AG04450 (cell line): Measurements from ENCODE around the gene UCP2. TPM values are rescaled to one million over a fixed set of nuclear protein-coding genes. Genes with fewer than 3 reads are reported as not detected.

Source experiments
- CTCF ChIA-PET: fragments of 300-600, 350-600 bp; formaldehyde crosslinking; extraction: SDS; loops from one replicate; lab custom pipeline; 2022; ENCODE audit warnings: antibody characterized with exemption, inconsistent platforms; lab: Charles Lee
- POLR2A ChIA-PET: fragments of 350-600 bp; formaldehyde crosslinking; extraction: SDS; loops from one replicate; lab custom pipeline; 2021; ENCODE audit warnings: antibody characterized with exemption, inconsistent platforms; lab: Yijun Ruan, JAX
- DNase-seq: peaks from one replicate; pipeline ENCODE4 v3.0.0-alpha.2; 2011; ENCODE audit warnings: low read depth, low spot score
- H3K27ac ChIP-seq: one replicate; pipeline ENCODE4 v1.5.1; 2012; ENCODE audit warnings: low read depth, low read length, control low read depth
- H3K27me3 ChIP-seq: one replicate; pipeline ENCODE4 v1.6.0; 2012; ENCODE audit warnings: low read length; ENCODE audit not compliant: control insufficient read depth, insufficient read depth
- H3K4me3 ChIP-seq: 2 replicates; pipeline ENCODE4 v1.5.1; 2011; ENCODE audit warnings: mild to moderate bottlenecking, low read depth, low read length, control low read depth
- H3K9me3 ChIP-seq: 2 replicates; pipeline ENCODE4 v1.5.1; 2012; ENCODE audit warnings: low read length; ENCODE audit not compliant: control insufficient read depth, insufficient read depth
- polyA plus RNA-seq: library from polyadenylated mRNA; depleted of rRNA; stranded (reverse); fragments of >200 nt; gene quantifications from 2 replicates; pipeline ENCODE4 v1.2.3, GENCODE V29; 2011
- TF ChIP-seq, protein P1 (sequence below): IDR thresholded peaks from 2 replicates; pipeline ENCODE4 v1.5.1; 2011; ENCODE audit warnings: low read depth, low read length, control low read depth, inconsistent platforms

UCP2 gene
- polyA plus RNA-seq, 1 experiment = 4.7 TPM

DNA sequence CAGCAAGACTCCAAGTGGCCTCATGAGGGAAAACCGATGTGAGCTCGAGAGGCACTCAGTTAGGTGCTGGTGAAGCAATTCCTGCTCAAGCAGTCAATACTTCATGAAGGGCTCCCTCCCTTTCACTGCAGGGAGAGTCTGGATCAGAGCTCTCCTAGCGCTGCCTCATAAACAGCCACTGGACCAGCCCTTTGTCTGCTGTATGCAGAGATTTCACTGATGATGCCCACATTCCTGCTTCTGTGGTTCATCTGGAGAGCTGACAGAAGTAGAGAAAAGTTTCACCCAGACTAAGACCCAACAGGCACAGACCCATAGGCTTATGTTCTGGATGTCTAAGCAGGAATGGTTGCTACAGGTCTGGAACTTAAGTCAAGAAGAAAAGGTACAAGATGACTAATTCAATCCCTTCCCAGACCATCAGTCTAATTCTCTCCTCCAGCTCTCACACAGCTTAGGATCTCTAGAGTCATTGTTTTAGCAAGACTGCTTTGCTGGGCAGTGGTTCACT, 4.0 kb downstream of the UCP2 start:
- CTCF ChIA-PET = interaction anchor here (1.2 kb wide), 1 partner anchor 15 kb away, joined by 3 read pairs; no protein-coding TSS in a partner anchor
- TF ChIP-seq, protein P1, sequence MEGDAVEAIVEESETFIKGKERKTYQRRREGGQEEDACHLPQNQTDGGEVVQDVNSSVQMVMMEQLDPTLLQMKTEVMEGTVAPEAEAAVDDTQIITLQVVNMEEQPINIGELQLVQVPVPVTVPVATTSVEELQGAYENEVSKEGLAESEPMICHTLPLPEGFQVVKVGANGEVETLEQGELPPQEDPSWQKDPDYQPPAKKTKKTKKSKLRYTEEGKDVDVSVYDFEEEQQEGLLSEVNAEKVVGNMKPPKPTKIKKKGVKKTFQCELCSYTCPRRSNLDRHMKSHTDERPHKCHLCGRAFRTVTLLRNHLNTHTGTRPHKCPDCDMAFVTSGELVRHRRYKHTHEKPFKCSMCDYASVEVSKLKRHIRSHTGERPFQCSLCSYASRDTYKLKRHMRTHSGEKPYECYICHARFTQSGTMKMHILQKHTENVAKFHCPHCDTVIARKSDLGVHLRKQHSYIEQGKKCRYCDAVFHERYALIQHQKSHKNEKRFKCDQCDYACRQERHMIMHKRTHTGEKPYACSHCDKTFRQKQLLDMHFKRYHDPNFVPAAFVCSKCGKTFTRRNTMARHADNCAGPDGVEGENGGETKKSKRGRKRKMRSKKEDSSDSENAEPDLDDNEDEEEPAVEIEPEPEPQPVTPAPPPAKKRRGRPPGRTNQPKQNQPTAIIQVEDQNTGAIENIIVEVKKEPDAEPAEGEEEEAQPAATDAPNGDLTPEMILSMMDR = no peak
- Histone ChIP-seq H3K27me3 (no peaks in the 10 kb centered on the region), H3K9me3 (no peaks in the 10 kb centered on the region), H3K4me3 (no peak overlapping the region), H3K27ac (no peak overlapping the region)
- no peak for DNase-seq
- POLR2A ChIA-PET = no interaction called here

- no peaks in the 10 kb centered on the region for H3K27me3 ChIP-seq
- POLR2A ChIA-PET = no interaction called here
- no peaks in the 10 kb centered on the region for H3K9me3 ChIP-seq
- CTCF ChIA-PET = interaction anchor here (1.2 kb wide), 1 partner anchor 14 kb away, joined by 3 read pairs; no protein-coding TSS in a partner anchor
- TF ChIP-seq, protein P1 = no peak
- no peak overlapping the region for H3K4me3 ChIP-seq
- H3K27ac ChIP-seq = no peak overlapping the region
- no peak for DNase-seq
Observed at GRCh38 chr11:73977856-73978519, 4.7 kb downstream of the UCP2 start.

DNA sequence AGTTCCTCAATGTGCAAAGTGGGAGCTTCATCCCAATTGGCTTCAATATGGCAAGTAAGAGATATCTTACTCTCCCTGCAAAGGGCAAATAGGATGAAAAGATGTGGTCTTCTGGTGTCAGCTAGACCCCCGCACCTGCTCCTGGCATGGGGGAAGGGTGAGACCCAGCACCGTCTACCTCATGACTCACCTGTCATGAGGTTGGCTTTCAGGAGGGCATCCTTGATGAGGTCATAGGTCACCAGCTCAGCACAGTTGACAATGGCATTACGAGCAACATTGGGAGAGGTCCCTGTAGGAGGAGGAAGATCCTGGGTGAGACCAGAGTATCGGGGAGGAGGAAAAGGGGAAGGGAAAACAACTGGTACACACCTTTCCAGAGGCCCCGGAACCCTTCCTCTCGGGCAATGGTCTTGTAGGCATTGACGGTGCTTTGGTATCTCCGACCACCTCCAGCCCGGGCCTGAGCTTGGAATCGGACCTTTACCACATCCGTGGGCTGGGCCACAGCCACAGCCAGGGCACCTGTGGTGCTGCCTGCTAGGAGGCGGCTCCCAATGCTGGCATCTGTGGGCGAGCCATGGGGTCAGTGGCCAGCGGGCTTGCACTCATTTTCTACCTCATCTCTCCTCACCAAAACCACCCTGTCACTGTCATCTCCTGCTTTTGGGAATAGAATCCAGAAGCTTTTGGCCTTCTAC, 6.0 kb downstream of the UCP2 start:
- TF ChIP-seq, protein P1 = no peak
- H3K27ac ChIP-seq = no peak overlapping the region
- no peak for DNase-seq
- CTCF ChIA-PET = no interaction called here
- H3K4me3 ChIP-seq = no peak overlapping the region
- H3K9me3 ChIP-seq = no peaks in the 10 kb centered on the region
- H3K27me3 ChIP-seq = no peaks in the 10 kb centered on the region
- POLR2A ChIA-PET = no interaction called here

DNA sequence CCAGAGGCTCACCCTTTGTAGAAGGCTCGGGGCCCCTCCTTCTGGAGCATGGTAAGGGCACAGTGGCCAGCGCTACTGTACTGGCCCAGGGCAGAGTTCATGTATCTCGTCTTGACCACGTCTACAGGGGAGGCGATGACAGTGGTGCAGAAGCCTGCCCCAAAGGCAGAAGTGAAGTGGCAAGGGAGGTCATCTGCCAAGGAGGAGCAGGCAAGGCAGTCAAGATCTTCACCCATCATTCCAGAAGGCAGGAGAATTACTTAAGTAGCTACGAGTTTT, 7.2 kb downstream of the UCP2 start:
- ChIA-PET POLR2A (no interaction called here), CTCF (interaction anchor here (0.5 to 1.2 kb wide), 2 partner anchors 12 to 474 kb away, joined by 3 to 4 read pairs; no protein-coding TSS in a partner anchor)
- TF ChIP-seq, protein P1 = no peak

More for the DNA sequence above, 7.2 kb downstream of the UCP2 start:
- Histone ChIP-seq H3K4me3 (no peak overlapping the region), H3K27me3 (no peaks in the 10 kb centered on the region), H3K9me3 (no peaks in the 10 kb centered on the region), H3K27ac (no peak overlapping the region)
- no peak for DNase-seq
